GM18499 (cell line): ENCODE data around the gene JARID2.

Experiments used
- ATAC-seq: cut with Tn5 transposase; IDR thresholded peaks from one replicate; pipeline ENCODE4 v1.9.1; 2021; ENCODE audit warnings: moderate number of reproducible peaks; ENCODE audit not compliant: insufficient read depth, unreplicated experiment

JARID2 gene

DNA sequence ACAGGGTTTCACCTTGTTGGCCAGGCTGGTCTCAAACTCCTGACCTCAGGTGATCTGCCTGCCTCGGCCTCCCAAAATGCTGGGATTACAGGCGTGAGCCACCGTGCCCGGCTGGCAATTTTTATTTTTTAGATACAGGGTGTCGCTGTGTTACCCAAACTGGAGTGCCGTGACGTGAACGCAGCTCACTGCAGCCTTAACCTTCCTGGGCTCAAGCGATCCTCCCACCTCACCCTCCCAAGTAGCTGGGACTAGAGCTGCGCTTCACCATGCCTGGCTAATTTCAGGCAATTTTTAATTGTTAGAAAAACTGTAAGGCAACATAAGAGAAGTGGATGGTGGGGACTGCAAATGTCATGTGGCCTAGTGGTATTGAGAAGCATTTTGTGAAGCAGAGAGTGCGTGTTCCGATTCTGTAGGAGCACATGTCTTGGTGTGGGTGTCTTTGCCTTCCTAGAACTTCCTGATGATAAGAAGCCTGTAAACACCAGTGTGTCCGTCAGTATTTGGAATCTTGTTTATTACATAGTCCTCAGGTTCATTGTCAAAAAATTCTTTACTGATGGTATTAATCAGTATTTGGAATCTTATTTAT lies 18.0 kb downstream of the JARID2 start:
- ATAC-seq: no peak

DNA sequence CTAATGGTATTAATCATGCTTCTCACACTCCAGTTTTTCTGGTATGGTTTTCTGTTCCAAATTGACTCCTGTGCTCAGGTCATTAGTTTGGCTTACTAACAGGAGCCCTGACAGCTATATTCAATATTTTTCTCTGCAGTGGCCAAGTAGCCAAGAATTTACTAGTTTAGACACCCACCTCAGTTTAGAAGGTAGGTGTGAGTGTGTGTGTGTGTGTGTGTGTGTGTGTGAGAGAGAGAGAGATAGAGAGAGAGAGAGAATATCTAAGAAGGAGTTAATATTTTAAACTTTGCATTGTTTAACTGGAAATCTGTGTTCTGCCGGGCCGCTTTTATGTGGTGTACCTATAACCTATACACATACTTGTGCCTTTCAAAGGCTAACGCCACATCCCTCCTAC lies 18.5 kb downstream of the JARID2 start:
- ATAC-seq: no peak

GRCh38 chr6:15264902-15265761 lies 19.3 kb downstream of the JARID2 start:
- ATAC-seq: no peak

DNA sequence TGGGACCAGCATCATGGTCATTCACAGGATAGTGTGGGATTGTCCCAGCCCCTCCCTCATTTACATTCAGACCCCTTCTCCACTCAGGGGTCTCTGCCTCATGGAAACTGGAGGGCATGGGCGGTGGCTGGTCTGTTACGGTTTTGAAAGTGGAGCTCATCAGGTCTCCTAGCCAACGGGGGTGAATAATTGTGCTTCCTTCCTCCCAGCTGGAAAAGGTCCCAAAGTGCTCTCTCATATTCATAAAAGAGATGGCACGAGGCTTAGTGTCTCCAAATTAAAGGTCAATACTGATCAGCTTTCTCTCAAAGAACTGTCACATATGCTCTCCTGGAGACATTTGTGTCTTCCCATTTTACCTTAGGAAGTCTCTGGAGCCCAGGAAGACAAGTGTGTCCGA lies 19.9 kb downstream of the JARID2 start:
- no peak for ATAC-seq

DNA sequence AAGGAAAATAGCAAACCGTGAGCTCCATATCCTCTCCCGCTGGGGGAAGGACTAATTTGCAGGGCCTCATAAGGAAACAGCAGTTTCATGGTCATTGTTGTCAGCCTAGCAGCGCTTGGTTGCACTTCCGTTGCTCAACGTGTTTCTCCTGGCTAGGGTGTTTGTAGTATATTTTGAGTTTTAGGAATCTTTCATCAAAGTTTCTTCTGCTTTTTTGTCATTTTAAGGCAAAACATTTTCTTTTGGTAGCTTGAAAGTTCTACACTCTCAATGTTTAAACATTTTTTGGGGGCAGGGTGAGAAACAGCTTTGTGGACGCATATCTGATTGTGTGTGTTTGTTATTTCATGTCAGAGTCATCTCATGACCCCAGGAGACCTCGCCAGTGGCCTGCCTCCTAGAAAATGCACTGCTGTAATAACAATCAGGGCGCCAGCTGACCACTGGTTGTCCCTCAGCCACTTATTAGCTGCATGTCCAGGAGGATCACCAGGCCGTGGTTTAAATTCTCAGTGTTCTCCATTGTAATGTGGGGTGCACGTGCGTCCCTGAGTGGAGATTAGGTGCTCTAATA lies 20.6 kb downstream of the JARID2 start:
- ATAC-seq: no peak

GRCh38 chr6:15267221-15267620 lies 21.4 kb downstream of the JARID2 start:
- ATAC-seq: no peak

GRCh38 chr6:15268137-15268908 lies 22.5 kb downstream of the JARID2 start:
- ATAC-seq: no peak

- ATAC-seq: no peak
These were observed 23.1 kb downstream of the JARID2 start for GRCh38 chr6:15269011-15269410.

DNA sequence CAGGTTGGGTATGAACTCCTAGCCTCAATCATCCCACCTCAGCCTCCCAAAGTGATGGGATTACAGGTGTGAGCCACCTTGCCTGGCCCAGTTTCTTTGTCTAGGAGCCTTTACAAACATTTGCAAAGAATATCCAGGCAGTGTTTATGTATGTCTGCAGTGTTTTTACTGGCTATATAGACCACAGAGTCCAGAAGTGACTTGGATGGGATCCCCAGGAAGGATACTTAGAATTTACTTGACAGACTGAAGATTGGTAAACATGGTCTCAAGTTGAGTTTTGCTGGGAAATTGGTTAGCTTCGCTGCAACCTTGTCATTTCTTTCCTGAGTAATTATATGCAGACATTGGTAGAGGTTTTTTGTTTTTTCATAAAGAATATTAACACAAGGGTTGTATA lies 23.8 kb downstream of the JARID2 start:
- ATAC-seq: no peak

- no peak for ATAC-seq
These were observed 24.5 kb downstream of the JARID2 start for GRCh38 chr6:15270402-15270801.

DNA sequence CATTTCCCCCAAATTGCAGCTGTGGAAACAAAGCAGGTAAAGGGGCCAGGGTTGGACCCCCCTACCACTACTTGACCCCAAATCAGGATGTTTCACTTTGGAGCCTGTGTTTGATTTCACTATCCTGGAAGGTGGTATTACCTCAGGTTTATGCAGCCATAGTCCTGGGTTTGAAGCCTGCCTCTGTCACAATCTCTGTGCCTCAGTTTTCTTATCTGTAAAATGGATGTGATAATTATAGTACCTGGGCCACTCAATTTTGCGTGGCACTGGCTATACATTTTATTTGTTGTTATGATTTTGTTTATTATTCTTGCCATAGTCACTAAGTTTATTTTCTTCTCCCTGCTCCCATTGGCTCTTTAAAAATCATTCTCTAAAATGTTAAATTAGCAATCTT lies 26.7 kb downstream of the JARID2 start:
- ATAC-seq: no peak

- ATAC-seq: no peak
These were observed 29.0 kb downstream of the JARID2 start for GRCh38 chr6:15274692-15275387.

DNA sequence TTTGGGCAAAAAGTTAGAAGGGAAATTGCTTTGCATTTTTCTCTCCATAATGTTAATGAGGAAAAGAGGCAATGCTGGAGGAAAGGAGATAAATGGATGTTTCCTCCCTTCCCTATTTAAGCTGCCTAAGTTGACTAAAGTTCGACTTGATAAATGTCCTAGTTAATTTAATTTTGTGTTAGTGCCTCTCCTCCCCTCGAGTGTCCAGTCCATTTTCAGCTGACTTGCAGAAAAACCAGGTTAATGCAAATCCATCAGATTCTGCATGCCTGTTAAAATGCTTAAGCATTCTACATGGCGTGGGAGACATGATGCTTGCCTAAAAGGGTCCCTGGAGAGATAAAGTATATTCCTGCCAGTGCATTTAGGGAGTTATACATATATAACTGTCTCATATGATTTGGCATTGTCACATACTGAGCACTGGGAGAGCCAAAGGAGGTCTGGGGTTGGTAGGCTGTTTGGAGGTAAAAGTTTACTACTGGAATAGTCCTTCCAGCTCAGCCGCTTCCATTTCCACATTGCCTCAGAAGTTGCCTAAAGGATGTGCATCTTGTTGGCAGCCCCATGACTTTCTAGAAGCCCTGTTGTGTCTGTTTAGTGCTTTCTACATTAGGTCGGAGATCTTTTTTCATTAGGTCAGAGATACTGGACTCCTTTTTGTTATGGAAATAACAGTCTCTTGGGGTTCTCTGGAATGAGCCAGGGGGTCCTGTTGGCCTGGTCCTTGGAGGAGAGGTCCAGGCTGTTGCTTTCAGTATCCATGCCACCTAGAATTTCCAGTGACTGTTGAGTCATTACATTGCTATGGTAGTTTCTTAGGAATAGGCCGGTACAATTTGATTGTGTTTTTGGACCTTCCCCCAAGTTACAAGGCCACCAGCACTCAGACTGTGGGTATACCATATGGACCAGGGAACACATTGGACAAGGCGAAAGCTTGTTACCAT lies 30.4 kb downstream of the JARID2 start:
- ATAC-seq: no peak

- no peak for ATAC-seq
These were observed 33.3 kb downstream of the JARID2 start for GRCh38 chr6:15279047-15279661.

DNA sequence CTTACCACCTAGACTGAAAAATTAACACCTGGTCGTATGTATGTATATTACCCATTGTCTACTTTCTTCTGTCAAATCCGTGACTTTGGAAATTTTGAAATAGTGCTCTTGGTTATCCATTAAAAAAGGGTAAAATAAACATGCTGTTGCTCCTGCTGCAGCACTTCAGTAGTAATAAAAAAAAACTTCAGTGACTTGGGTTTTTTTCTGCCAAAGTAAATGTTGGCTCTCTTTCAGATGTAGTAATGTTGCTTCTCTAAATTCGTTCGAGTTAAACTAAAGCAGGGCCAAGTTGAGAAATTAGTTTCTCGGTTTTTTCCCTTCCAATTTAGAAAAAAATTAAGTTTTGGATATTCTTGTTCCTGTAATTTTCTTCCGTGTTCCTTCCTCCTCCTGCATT lies 34.2 kb downstream of the JARID2 start:
- ATAC-seq: no peak

DNA sequence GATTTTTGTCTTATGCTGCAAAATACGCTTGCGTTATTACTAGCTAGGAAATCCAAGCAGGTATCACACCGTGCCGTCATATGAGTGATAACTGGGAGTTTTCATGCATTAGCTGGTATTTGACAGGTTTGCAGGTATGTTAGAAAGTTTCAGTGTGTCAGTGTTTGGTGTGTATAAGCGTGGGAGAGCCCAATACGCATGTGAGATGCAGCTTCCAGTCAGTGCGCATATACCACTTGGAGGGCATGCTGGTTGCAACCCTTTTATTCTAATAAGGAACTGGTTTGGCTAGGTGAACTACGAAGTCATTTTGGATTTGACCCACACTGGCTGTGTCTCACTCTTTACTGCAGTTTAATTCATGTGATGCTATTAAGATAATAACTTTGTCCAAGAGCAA lies 35.1 kb downstream of the JARID2 start:
- ATAC-seq: no peak

- ATAC-seq: no peak
These were observed 36.5 kb downstream of the JARID2 start for GRCh38 chr6:15282334-15282733.

- ATAC-seq: no peak
These were observed 38.1 kb downstream of the JARID2 start for GRCh38 chr6:15283986-15284361.

DNA sequence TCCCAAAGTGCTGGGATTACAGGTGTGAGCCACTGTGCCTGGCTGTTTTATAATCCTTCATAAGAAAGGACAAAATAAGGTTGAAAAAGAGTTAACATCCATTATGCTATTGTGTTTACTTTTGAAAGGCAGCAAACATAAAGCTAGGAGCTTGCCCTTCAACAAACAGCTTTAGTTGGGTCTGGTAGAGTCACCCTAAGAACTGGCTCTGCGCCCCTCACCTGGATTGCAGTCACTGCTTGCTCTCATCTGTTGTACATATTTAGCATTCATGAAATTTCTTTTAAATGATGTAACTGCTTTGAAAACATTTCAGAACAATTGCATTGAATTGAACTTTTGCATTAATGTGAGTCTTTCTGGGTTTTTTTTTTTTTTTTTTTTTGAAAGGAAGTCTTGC lies 38.9 kb downstream of the JARID2 start:
- ATAC-seq: no peak
